ENCODE measurements around the gene E2F2.

E2F2 gene, protein sequence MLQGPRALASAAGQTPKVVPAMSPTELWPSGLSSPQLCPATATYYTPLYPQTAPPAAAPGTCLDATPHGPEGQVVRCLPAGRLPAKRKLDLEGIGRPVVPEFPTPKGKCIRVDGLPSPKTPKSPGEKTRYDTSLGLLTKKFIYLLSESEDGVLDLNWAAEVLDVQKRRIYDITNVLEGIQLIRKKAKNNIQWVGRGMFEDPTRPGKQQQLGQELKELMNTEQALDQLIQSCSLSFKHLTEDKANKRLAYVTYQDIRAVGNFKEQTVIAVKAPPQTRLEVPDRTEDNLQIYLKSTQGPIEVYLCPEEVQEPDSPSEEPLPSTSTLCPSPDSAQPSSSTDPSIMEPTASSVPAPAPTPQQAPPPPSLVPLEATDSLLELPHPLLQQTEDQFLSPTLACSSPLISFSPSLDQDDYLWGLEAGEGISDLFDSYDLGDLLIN

DNA sequence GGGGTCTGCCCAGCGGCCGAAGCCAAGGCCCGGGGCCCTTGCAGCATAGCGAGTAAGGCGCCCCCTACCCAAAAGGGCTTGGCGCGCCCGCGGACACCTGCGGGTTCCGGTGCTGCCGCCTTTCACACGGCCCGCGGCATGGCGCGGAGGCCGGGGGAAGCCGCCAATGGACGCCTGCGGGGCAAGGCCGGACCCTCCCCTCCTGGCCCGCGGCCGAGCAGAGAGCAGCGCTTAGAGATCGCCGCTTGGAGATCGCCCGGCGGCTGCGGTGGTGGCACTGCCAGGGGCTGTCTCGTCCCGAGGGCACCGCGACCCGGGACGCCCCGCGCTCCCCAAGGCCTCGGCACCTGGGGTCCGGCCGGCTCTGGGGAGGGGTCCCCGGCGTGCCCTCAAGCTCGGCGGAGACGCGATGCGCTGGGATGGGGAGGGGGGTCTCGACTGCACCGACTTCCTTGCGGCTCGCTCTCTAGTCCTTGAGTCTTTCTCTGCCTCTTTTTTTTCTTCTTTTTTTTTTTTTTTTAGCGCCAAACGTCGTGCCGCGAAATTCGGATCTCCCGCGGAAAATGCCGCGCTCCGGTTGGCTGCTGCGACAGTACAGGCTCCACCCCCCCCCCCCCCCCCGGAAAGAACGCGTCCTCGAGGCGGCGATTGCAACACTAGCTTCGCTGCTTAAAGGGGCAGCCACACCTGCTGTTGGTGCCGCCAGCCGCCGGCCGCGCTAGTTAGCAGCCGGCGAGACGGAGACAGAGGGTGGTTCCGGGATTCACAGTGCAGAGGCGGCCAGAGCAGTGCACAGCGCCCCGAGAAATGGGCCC is at the start of gene E2F2:
TSS of gene E2F2 (minus strand) at position 487 of the 815 bp plus-strand sequence. CDS start at position 47, 440 bp downstream.
- Histone ChIP-seq H2AFZ (ENCODE audit: low read depth, low read length, severe bottlenecking) (peak within 1 kb of the TSS; percentile 60), H3K9ac (ENCODE audit: low read length) (peak within 1 kb of the TSS; percentile 96), H3K4me2 (ENCODE audit: low read depth, low read length, poor library complexity, severe bottlenecking) (peak within 1 kb of the TSS; percentile 96), H3K27me3 (ENCODE audit: low read length) (no peaks in the 10 kb centered on the region), H3K36me3 (ENCODE audit: low read length) (no peaks in the 10 kb centered on the region; the same call in 1 of the 2 replicates), H3K27ac (ENCODE audit: low read depth, low read length) (peak within 1 kb of the TSS; percentile 94), H3K9me2 (replicated peaks; ENCODE audit: insufficient read depth, low read length) (no peaks in the 10 kb centered on the region), H4K20me1 (ENCODE audit: low read depth, low read length) (no peaks in the 10 kb centered on the region), H3K4me3 (ENCODE audit: insufficient read depth, low read length, poor library complexity, severe bottlenecking) (peak within 1 kb of the TSS; percentile 76), H3K9me3 (ENCODE audit: insufficient read depth, low read length) (no peaks in the 10 kb centered on the region), H3F3A (ENCODE audit: insufficient read depth) (peaks cover 43% of the 10 kb centered on the region), H3K79me2 (ENCODE audit: insufficient read depth, low read length) (peaks cover 48% of the 10 kb centered on the region)
- TF ChIP-seq, protein P1, sequence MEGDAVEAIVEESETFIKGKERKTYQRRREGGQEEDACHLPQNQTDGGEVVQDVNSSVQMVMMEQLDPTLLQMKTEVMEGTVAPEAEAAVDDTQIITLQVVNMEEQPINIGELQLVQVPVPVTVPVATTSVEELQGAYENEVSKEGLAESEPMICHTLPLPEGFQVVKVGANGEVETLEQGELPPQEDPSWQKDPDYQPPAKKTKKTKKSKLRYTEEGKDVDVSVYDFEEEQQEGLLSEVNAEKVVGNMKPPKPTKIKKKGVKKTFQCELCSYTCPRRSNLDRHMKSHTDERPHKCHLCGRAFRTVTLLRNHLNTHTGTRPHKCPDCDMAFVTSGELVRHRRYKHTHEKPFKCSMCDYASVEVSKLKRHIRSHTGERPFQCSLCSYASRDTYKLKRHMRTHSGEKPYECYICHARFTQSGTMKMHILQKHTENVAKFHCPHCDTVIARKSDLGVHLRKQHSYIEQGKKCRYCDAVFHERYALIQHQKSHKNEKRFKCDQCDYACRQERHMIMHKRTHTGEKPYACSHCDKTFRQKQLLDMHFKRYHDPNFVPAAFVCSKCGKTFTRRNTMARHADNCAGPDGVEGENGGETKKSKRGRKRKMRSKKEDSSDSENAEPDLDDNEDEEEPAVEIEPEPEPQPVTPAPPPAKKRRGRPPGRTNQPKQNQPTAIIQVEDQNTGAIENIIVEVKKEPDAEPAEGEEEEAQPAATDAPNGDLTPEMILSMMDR (IDR thresholded peaks at IDR 0.05; ENCODE audit: insufficient read depth, low read length, poor library complexity, severe bottlenecking), result peak; percentile 23
- TF ChIP-seq EZH2phosphoT487 (conservative IDR thresholded peaks at IDR 0.05; ENCODE audit: low read length), result no peak

DNA sequence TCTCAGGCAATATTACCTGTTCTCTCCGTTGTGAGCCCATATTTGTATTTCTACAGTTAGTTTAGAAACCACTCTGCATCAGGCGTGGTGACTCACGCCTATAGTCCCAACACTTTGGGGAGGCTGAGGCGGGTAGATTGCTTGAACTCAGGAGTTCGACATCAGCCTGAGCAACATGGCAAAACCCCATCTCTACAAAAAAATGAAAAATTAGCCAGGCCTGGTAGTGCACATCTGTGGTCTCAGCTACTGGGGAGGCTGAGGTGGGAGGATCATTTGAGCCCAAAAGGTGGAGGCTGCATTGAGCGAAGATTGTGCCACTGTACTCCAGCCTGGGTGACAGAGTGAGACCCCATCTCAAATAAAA is 47.9 kb upstream of the E2F2 start:
- H3F3A ChIP-seq (ENCODE audit: insufficient read depth), result peaks cover 7% of the 10 kb centered on the region; the same call in 1 of the 2 replicates
- H3K4me3 ChIP-seq (ENCODE audit: insufficient read depth, low read length, poor library complexity, severe bottlenecking), result no peak overlapping the region
- no peaks in the 10 kb centered on the region for H3K36me3 ChIP-seq (ENCODE audit: low read length)
- no peaks in the 10 kb centered on the region for H3K27me3 ChIP-seq (ENCODE audit: low read length)
- H3K4me2 ChIP-seq (ENCODE audit: low read depth, low read length, poor library complexity, severe bottlenecking), result no peak overlapping the region
- no peak overlapping the region for H3K9ac ChIP-seq (ENCODE audit: low read length)
- no peaks in the 10 kb centered on the region for H4K20me1 ChIP-seq (ENCODE audit: low read depth, low read length)
- H3K9me2 ChIP-seq (replicated peaks; ENCODE audit: insufficient read depth, low read length), result no peaks in the 10 kb centered on the region
- H3K79me2 ChIP-seq (ENCODE audit: insufficient read depth, low read length), result no peaks in the 10 kb centered on the region
- no peaks in the 10 kb centered on the region for H3K9me3 ChIP-seq (ENCODE audit: insufficient read depth, low read length)
- H3K27ac ChIP-seq (ENCODE audit: low read depth, low read length), result no peak overlapping the region
- H2AFZ ChIP-seq (ENCODE audit: low read depth, low read length, severe bottlenecking), result no peak overlapping the region
- TF ChIP-seq EZH2phosphoT487 (conservative IDR thresholded peaks at IDR 0.05; ENCODE audit: low read length), result no peak
- TF ChIP-seq, protein P1 (IDR thresholded peaks at IDR 0.05; ENCODE audit: insufficient read depth, low read length, poor library complexity, severe bottlenecking), result no peak

DNA sequence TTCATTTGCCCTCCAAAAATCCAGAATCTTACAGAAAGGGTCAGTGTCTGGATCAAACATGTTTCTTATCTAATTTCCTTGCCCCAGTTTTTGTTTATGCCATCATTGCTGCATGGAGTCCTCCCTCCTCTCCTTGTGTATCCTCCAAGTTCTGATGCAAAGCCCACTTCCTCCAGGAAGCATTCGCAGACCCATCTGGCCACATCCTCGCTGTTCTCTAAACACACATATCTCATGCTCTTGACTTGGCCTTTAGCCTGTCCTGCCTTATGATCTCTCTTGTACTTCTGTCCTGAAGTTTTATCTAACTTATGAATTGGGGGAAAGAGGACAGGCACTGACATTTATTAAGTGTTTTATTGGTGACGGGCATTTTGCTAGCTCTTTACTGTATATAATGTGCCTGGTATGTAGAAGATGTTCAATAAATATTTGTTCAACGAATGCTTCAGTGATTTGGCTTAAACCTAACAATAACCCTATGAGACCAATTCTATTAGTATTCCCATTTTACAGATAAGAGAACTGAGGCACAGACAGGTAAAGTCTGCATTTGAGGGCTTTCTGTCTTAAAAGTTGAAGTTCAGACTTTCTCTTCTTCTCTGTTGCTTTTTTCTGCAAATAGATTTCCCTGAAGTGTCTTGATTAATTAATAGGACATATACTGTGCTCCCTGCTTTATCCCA is 47.4 kb upstream of the E2F2 start:
- no peaks in the 10 kb centered on the region for H3K36me3 ChIP-seq (ENCODE audit: low read length)
- H2AFZ ChIP-seq (ENCODE audit: low read depth, low read length, severe bottlenecking), result no peak overlapping the region
- H3K9ac ChIP-seq (ENCODE audit: low read length), result peak overlapping the region; percentile 33; the same call in 1 of the 2 replicates
- H3K27ac ChIP-seq (ENCODE audit: low read depth, low read length), result peak overlapping the region; percentile 64
- H3K4me2 ChIP-seq (ENCODE audit: low read depth, low read length, poor library complexity, severe bottlenecking), result peak overlapping the region; percentile 55
- no peaks in the 10 kb centered on the region for H4K20me1 ChIP-seq (ENCODE audit: low read depth, low read length)
- H3F3A ChIP-seq (ENCODE audit: insufficient read depth), result peaks cover 7% of the 10 kb centered on the region
- H3K79me2 ChIP-seq (ENCODE audit: insufficient read depth, low read length), result no peaks in the 10 kb centered on the region
- no peaks in the 10 kb centered on the region for H3K9me3 ChIP-seq (ENCODE audit: insufficient read depth, low read length)
- H3K9me2 ChIP-seq (replicated peaks; ENCODE audit: insufficient read depth, low read length), result no peaks in the 10 kb centered on the region
- no peaks in the 10 kb centered on the region for H3K27me3 ChIP-seq (ENCODE audit: low read length)
- H3K4me3 ChIP-seq (ENCODE audit: insufficient read depth, low read length, poor library complexity, severe bottlenecking), result no peak overlapping the region
- TF ChIP-seq, protein P1 (IDR thresholded peaks at IDR 0.05; ENCODE audit: insufficient read depth, low read length, poor library complexity, severe bottlenecking), result no peak
- TF ChIP-seq EZH2phosphoT487 (conservative IDR thresholded peaks at IDR 0.05; ENCODE audit: low read length), result no peak

Measured in SU-DHL-6 (cell line).